RWPE2 (cell line): ENCODE results near the gene SFTPB.
A peak's percentile ranks its signal among the peaks of the same experiment; 100 is the strongest.

Experiments
- ATAC-seq: fragments of 200-7000 bp; cut with Tn5 transposase; 3 replicates; pipeline ENCODE4 v1.9.1; 2021; ENCODE audit warnings: low read depth
- DNase-seq: peaks from one replicate; pipeline ENCODE4 v3.0.0-alpha.2; 2020; ENCODE audit warnings: low spot score
- H3K27ac ChIP-seq: fragments of 450-650 bp; 2 replicates; pipeline ENCODE4 v1.5.1; 2017; ENCODE audit warnings: mild to moderate bottlenecking; ENCODE audit not compliant: poor library complexity, severe bottlenecking
- H3K27me3 ChIP-seq: fragments of 250-450 bp; sonication (Bioruptor Pico); 2 replicates; pipeline ENCODE4 v1.5.1; 2021; ENCODE audit warnings: mild to moderate bottlenecking, moderate library complexity; ENCODE audit not compliant: insufficient read depth, poor library complexity, severe bottlenecking
- H3K36me3 ChIP-seq: fragments of 250-450 bp; sonication (Bioruptor Pico); 2 replicates; pipeline ENCODE4 v1.5.1; 2020; ENCODE audit warnings: low read depth, mild to moderate bottlenecking, moderate library complexity
- H3K4me1 ChIP-seq: fragments of 250-450 bp; sonication (Bioruptor Pico); 2 replicates; pipeline ENCODE4 v1.5.1; 2021; ENCODE audit warnings: mild to moderate bottlenecking, moderate library complexity; ENCODE audit not compliant: insufficient read depth, poor library complexity, severe bottlenecking
- H3K4me3 ChIP-seq: fragments of 250-450 bp; sonication (Bioruptor Pico); 2 replicates; pipeline ENCODE4 v1.5.1; 2021; ENCODE audit warnings: mild to moderate bottlenecking, moderate library complexity; ENCODE audit not compliant: severe bottlenecking
- H3K9me3 ChIP-seq: fragments of 250-450 bp; sonication (Bioruptor Pico); 2 replicates; pipeline ENCODE4 v1.5.1; 2021; ENCODE audit warnings: mild to moderate bottlenecking, moderate library complexity; ENCODE audit not compliant: severe bottlenecking
- TF ChIP-seq, protein P1 (sequence below): fragments of 450-650 bp; IDR thresholded peaks from one replicate; pipeline ENCODE4 v1.5.1; 2017; ENCODE audit warnings: mild to moderate bottlenecking, moderate library complexity; ENCODE audit not compliant: poor library complexity, severe bottlenecking

The SFTPB gene

DNA sequence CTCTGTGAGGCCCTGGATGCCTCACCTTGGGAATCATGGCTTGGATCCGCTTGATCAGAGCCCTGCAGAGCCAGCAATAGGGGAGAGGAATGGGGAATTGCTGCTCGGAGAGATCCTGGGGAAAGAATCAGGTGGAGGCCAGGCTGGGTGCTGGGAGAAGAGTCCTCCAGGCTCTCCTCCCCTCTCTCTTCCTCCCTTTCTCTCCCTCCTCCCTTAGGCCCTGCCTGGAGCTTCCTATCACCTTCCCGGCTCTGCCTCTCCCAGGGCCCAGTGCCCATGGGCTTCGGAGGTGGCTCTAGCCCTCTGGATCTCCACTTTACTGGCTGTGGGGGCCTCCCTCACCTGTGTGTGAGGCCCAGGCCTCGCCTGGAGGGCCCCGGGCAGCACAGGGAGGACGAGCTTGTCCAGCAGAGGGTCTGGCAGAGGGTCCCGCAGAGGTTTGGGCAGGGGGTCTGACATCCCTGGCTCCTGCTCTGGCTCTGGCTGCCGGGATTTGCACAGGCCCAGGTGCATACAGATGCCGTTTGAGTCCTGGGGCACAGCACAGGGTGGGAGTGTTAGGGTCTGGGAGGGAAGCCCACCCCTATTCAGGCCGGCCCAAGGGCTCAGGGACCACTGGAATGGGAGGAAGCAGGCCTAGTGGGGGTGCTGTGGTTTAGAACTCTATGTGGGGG lies 2.6 kb downstream of the SFTPB start:
- TF ChIP-seq, protein P1, sequence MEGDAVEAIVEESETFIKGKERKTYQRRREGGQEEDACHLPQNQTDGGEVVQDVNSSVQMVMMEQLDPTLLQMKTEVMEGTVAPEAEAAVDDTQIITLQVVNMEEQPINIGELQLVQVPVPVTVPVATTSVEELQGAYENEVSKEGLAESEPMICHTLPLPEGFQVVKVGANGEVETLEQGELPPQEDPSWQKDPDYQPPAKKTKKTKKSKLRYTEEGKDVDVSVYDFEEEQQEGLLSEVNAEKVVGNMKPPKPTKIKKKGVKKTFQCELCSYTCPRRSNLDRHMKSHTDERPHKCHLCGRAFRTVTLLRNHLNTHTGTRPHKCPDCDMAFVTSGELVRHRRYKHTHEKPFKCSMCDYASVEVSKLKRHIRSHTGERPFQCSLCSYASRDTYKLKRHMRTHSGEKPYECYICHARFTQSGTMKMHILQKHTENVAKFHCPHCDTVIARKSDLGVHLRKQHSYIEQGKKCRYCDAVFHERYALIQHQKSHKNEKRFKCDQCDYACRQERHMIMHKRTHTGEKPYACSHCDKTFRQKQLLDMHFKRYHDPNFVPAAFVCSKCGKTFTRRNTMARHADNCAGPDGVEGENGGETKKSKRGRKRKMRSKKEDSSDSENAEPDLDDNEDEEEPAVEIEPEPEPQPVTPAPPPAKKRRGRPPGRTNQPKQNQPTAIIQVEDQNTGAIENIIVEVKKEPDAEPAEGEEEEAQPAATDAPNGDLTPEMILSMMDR: no peak
- no peak overlapping the region for H3K27ac ChIP-seq

DNA sequence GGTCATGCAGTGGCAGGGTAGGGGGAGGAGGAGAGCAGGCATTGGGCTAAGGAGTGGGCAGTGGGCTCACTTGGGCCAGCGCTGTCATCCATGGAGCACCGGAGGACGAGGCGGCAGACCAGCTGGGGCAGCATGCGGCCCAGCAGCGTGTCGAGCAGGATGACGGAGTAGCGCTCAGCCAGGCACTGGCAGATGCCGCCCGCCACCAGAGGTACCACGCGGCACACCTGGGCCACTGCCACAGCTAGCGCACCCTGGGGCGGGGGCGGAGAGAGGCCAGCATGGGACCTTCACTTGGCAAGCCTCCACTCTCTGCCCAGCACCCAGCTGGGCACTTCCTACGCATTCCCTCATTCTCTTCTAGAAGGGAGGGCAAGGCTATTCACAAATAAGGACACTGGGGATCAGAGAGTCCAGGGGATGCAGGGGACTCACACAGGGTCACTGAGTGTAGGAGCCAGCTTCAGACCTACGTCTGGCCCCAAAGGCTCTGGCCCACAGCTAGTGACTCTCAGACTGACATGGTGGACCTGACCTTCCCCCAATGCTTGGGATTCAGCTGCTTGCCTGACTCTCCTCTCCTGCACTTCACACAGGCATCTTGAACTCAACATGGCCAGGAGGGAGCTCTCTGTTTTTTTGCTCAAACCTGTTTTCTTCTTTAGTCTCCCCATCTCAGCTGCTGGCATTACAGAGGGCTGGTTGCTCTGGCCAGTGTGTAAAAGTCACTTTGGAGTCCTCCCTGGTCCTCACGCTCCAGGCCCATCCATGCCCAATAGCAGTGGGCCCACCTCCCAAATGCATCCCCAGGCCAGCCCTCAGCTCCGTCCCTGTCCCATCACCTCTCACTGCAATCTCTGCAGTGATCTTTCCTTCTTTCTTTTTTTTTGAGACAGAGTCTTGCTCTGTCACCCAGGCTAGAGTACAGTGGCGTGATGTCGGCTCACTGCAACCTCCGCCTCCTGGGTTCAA lies 4.1 kb downstream of the SFTPB start:
- Histone ChIP-seq H3K4me3 (no peak overlapping the region), H3K9me3 (no peaks in the 10 kb centered on the region), H3K27ac (no peak overlapping the region), H3K4me1 (no peaks in the 10 kb centered on the region), H3K27me3 (no peaks in the 10 kb centered on the region), H3K36me3 (no peaks in the 10 kb centered on the region)
- ATAC-seq: no peak
- DNase-seq: no peak
- TF ChIP-seq, protein P1: no peak

More for the DNA sequence above, 2.6 kb downstream of the SFTPB start:
- Histone ChIP-seq H3K4me3 (no peak overlapping the region), H3K27me3 (no peaks in the 10 kb centered on the region), H3K36me3 (no peaks in the 10 kb centered on the region), H3K9me3 (no peaks in the 10 kb centered on the region), H3K4me1 (no peaks in the 10 kb centered on the region)
- ATAC-seq: no peak
- DNase-seq: no peak

DNA sequence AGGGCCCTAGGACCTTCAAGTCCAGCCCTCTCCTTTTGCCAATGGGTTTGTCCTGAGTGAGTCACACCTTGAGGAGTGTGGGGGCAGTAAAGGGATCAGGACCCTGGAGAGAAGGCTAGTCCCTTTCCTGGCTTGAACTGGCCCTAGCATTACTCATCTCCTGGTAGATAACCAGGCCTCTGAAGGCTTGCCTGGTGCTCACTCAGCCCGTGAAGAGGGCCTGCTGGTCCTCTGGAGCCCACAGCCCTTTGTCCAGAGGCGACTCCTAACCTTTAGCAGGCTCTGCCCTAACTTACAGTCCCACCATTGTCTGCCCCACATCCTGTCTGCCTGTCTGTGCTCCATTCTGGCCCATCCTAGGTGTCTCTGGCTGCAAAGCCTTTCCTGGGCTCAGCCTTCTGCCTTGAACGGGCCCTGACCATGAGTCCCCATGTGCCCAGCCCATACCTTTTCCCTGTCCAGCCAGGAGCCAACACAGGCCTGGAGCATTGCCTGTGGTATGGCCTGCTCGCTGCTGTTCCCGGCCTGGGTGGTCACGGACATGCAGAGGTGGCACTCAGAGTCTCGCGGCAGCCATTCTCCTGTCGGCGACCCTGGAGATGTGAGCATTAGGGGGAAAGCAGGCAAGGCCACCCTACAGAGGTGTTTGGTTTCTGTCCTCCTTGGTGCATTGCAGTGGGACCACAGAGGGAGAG lies 5.0 kb downstream of the SFTPB start:
- DNase-seq (no peak), ATAC-seq (peak; percentile 83)
- H3K27me3 ChIP-seq: no peaks in the 10 kb centered on the region
- no peaks in the 10 kb centered on the region for H3K9me3 ChIP-seq
- no peak overlapping the region for H3K27ac ChIP-seq
- no peaks in the 10 kb centered on the region for H3K36me3 ChIP-seq
- no peaks in the 10 kb centered on the region for H3K4me1 ChIP-seq
- no peak overlapping the region for H3K4me3 ChIP-seq
- TF ChIP-seq, protein P1: no peak

DNA sequence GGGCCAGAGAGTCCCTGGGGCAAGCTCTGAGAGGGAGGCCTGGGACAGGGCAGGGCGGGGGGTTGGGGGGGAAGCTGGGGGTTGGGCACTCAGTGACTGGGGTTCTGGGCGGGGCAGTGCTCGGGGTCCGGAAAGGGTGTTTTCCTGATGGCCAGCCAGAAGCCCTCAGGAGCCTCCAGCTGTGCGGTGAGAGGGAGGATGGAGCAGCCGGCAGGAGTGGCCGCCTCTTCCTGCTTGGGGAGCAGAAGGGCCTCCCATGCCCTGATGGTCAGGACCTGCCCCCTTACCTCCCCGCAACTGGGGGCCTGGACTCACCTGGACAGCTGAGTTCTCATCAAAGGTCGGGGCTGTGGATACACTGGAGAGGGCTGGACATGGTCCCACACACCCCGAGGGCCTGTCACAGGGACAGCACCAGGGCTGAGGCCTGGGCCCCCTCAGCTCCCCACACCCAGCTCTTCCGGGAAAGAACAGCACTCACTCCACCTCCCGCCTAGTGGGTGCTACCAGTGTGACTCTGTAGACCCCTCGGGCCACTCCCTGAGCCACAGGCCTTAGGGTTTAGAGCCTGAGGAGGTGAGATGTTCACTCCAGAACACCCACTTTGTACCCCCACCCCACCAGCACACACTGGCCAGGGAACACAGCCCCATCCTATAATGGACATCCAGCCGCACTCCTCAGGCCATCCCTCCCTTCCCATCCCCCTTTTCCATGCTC lies 6.7 kb downstream of the SFTPB start:
- Histone ChIP-seq H3K36me3 (no peaks in the 10 kb centered on the region), H3K27ac (no peak overlapping the region), H3K9me3 (no peaks in the 10 kb centered on the region), H3K27me3 (no peaks in the 10 kb centered on the region), H3K4me1 (no peaks in the 10 kb centered on the region), H3K4me3 (no peak overlapping the region)
- DNase-seq (no peak), ATAC-seq (no peak)
- TF ChIP-seq, protein P1: no peak
